ENCODE results near the gene MLST8.

DNA sequence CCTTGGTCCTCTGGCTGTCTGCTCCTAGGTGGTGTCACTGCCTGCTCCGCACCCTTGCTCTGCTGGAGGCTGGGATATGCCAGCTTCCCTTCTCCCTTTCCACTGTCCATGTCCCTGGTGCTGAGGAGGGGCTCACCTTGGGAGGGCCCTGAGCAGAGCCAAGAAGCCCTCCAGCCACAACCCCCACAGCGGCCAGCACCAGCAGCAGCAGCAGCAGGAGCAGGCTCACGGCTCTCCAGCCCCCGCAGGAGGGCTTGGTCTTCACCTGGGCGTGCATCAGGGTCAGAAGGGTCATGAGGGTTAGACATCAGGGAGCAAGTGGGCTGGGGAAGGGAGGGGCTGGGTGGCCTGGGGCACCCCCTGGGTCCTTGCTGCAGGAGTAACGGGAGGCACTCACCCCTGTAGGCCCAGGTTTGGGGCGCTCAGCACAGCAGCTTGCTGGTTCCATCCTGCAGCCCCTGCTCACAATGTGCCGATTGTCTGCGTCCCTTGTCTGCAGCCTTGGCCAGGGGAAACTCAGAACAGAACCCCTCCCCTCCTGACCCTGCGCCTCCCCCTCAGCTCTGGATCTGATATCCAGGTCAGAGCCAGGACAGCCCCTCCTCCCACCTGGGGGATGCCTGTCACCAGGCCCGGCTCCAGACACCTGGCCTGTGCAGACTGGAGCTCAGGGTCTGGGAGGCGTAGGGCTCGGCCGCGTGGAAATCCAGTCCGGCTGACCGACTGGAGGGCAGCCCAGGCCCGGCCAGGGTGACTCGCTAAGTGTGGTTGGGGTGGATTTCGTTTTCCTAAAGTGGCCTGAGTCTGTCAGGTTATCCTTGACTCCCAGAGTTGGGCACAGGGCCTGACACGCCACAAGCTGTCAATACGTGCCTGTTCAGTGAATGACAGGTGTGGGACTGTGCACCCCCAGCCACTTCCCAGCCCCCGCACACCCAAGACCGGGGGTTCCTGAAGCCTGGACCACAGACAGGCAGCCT, 5.4 kb downstream of the MLST8 start, which contains the start of gene BRICD5:
- TF ChIP-seq, protein P1, sequence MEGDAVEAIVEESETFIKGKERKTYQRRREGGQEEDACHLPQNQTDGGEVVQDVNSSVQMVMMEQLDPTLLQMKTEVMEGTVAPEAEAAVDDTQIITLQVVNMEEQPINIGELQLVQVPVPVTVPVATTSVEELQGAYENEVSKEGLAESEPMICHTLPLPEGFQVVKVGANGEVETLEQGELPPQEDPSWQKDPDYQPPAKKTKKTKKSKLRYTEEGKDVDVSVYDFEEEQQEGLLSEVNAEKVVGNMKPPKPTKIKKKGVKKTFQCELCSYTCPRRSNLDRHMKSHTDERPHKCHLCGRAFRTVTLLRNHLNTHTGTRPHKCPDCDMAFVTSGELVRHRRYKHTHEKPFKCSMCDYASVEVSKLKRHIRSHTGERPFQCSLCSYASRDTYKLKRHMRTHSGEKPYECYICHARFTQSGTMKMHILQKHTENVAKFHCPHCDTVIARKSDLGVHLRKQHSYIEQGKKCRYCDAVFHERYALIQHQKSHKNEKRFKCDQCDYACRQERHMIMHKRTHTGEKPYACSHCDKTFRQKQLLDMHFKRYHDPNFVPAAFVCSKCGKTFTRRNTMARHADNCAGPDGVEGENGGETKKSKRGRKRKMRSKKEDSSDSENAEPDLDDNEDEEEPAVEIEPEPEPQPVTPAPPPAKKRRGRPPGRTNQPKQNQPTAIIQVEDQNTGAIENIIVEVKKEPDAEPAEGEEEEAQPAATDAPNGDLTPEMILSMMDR (IDR thresholded peaks at IDR 0.05): no peak
- no peak for TF ChIP-seq POLR2A (IDR thresholded peaks at IDR 0.05)

Measured in uterus (tissue), 2 donors.